ENCODE data around the gene NKAIN2. TPM values are rescaled to one million over a fixed set of nuclear protein-coding genes. Genes with fewer than 3 reads are reported as not detected.
"Not testable (repeated sequence)": the region's sequence is repeated elsewhere in the genome, so short reads cannot be mapped to it uniquely, and the experiment has no call there.

NKAIN2 gene
- total RNA-seq, 8 experiments from 2014 or later, result 0.51 to 31.8 (median 10.1) TPM

- in situ Hi-C loops (cut with MboI; ENCODE audit: low pct_unique_long_range_greater_than_20kb in 2 of 9, low sequenced_read_pairs in 9 of 9, unreplicated experiment in 9 of 9), result no loop called here
- H3K4me3 ChIP-seq, result no peak overlapping the region
- WGBS, 10 experiments, result 0 to 100% (median 71%) methylated on average over 2 to 3 of the region's 3 CpGs; no CpG with 5 or more reads in 4 of the 10 experiments
- H3K4me1 ChIP-seq (replicated peaks in 1 of 2), result no peaks in the 10 kb centered on the region
- H3K27ac ChIP-seq, result no peak overlapping the region
- ATAC-seq (replicated peaks in 6 of 8), result no peak
Observed at GRCh38 chr6:123997223-123997622, 193.6 kb downstream of the NKAIN2 start.

DNA sequence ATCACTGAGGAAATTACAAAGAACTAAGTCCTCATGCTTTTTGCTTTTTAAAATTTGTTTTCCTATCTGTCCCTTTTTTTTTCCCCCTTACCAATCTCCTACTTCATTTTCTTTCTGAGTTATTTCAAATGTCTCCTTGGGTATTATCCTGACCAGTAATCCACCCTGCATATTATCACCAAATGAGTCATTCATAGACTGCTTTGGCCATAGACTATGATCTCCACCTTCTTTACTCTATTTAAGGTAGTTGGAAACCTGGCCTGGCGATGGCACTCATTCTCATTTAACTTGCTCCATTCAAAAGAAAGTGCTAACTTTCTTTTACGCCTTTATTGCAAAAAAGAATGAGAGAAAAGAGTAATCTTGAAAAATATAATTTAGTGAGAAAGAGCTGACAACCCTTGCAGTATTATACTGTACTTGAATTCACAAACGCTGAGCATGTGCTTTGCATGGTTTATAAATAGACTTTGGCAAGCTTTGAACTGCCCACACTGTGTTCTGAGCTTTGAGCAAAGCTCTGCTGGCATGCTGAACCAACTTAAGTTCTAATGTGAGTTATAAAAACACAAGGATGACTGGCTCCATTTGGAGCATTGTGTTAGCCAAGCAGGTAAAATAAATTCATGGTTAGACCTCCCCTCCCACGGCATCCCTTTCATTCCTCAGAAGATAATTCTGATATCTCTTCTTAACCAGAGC is 198.9 kb downstream of the NKAIN2 start:
- peak in 2 of 8 experiments; percentile 37 to 42 for ATAC-seq (replicated peaks in 6 of 8)
- no peak overlapping the region for H3K27ac ChIP-seq
- no peak overlapping the region for H3K4me3 ChIP-seq
- in situ Hi-C loops (cut with MboI; ENCODE audit: low pct_unique_long_range_greater_than_20kb in 2 of 9, low sequenced_read_pairs in 9 of 9, unreplicated experiment in 9 of 9), result loop anchor here in 1 of 9 experiments (25.0 kb wide), 1 partner anchor 190 kb away; the partner anchor contains the start of gene NKAIN2
- 5 to 98% (median 65%) methylated on average over 1 to 4 of the region's 4 CpGs for WGBS, 10 experiments
- no peaks in the 10 kb centered on the region for H3K4me1 ChIP-seq (replicated peaks in 1 of 2)

DNA sequence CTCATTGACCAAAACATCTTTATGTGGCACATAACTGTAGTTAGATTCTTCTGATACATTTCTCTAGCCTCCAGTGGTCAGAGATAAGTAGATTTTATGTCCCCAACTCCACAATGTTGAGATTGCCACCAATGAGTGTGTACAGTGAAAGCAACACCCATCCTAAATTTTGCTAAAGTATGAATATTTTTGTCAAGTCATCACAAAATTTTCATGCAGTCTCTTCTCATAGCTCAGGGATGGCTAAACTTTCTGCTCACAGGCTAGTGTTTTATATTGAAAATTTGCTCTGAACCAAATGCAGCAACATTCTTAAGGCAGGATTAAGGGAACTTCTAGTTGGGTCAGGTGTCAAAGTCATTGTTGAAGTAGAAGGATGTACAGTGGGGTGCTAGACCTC is 203.6 kb downstream of the NKAIN2 start:
- in situ Hi-C loops (cut with MboI; ENCODE audit: low pct_unique_long_range_greater_than_20kb in 2 of 9, low sequenced_read_pairs in 9 of 9, unreplicated experiment in 9 of 9), result loop anchor here in 1 of 9 experiments (25.0 kb wide), 1 partner anchor 195 kb away; the partner anchor contains the start of gene NKAIN2
- no peak overlapping the region for H3K4me3 ChIP-seq
- peaks cover 4 to 6% of the 10 kb centered on the region in 2 donors for H3K4me1 ChIP-seq (replicated peaks in 1 of 2)
- no peak for ATAC-seq (replicated peaks in 6 of 8)
- H3K27ac ChIP-seq, result no peak overlapping the region

- 0 to 51% (median 13%) methylated on average over 1 to 10 of the region's 10 CpGs for WGBS, 10 experiments
- ATAC-seq (replicated peaks in 6 of 8), result peak; percentile 30 to 88 (median 66)
- in situ Hi-C loops (cut with MboI; ENCODE audit: low pct_unique_long_range_greater_than_20kb in 2 of 9, low sequenced_read_pairs in 9 of 9, unreplicated experiment in 9 of 9), result loop anchor here in 1 of 9 experiments (25.0 kb wide), 1 partner anchor 196 kb away; the partner anchor contains the start of gene NKAIN2
Observed at GRCh38 chr6:124008000-124008987, 204.6 kb downstream of the NKAIN2 start.

GRCh38 chr6:124008988-124009765 is 205.5 kb downstream of the NKAIN2 start:
- 0 to 95% (median 46%) methylated on average over 2 to 6 of the region's 6 CpGs; no CpG with 5 or more reads in 2 of the 10 experiments for WGBS, 10 experiments
- no peak overlapping the region for H3K27ac ChIP-seq
- peaks cover 4 to 6% of the 10 kb centered on the region in 2 donors for H3K4me1 ChIP-seq (replicated peaks in 1 of 2)
- in situ Hi-C loops (cut with MboI; ENCODE audit: low pct_unique_long_range_greater_than_20kb in 2 of 9, low sequenced_read_pairs in 9 of 9, unreplicated experiment in 9 of 9), result loop anchor here in 1 of 9 experiments (25.0 kb wide), 1 partner anchor 197 kb away; the partner anchor contains the start of gene NKAIN2
- no peak overlapping the region for H3K4me3 ChIP-seq
- peak in 1 of 8 experiments; percentile 12 for ATAC-seq (replicated peaks in 6 of 8)

More at GRCh38 chr6:124008000-124008987, 204.6 kb downstream of the NKAIN2 start:
- Histone ChIP-seq H3K27ac (no peak overlapping the region), H3K4me3 (no peak overlapping the region), H3K4me1 (replicated peaks in 1 of 2) (peaks cover 4 to 6% of the 10 kb centered on the region in 2 donors)

DNA sequence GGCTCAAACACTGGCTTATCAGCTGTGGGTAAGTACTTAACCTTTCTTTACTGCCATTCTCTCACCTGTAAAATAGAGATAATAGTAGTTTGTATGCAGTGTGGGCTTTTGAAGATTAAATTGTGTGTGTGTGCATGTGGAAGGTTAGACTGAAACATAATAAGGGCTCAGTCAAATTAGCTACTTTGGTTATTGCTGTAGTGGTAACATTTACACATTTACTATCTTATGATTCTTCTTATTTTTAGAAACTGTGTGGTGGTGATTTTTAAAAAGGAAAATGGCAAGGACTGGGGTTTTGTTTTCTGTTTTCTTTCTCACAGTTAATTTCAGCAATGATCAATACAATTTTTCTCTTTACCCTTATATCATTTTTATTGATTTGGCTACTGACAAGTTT is 206.9 kb downstream of the NKAIN2 start:
- no peak for ATAC-seq (replicated peaks in 6 of 8)
- H3K4me3 ChIP-seq, result no peak overlapping the region
- H3K4me1 ChIP-seq (replicated peaks in 1 of 2), result peaks cover 4 to 6% of the 10 kb centered on the region in 2 donors
- H3K27ac ChIP-seq, result no peak overlapping the region
- in situ Hi-C loops (cut with MboI; ENCODE audit: low pct_unique_long_range_greater_than_20kb in 2 of 9, low sequenced_read_pairs in 9 of 9, unreplicated experiment in 9 of 9), result loop anchor here in 1 of 9 experiments (25.0 kb wide), 1 partner anchor 198 kb away; the partner anchor contains the start of gene NKAIN2

DNA sequence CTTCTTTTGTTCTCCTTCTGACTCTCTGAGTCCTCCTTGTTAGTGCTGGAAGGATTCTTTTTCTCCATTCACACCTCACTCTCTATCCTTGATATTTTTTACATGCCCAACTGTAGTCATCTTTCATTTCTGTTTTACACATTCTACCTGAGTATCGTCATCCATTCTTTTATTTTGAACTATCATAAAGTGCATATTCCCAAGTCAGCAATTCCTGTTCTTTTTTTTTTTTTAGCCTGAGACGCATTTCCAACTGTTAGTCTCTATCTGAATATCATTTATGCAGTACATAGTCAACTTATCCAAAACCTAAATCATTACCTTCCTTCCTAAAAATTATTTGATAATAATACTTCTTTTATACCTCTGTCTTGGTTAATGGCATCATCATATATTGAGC is 207.5 kb downstream of the NKAIN2 start:
- 20 to 100% (median 74%) methylated on average over 1 to 2 of the region's 2 CpGs for whole genome bisulfite sequencing, 10 experiments
- no peak for ATAC-seq (replicated peaks in 6 of 8)
- in situ Hi-C loops (cut with MboI; ENCODE audit: low pct_unique_long_range_greater_than_20kb in 2 of 9, low sequenced_read_pairs in 9 of 9, unreplicated experiment in 9 of 9), result loop anchor here in 1 of 9 experiments (25.0 kb wide), 1 partner anchor 199 kb away; the partner anchor contains the start of gene NKAIN2
- H3K27ac ChIP-seq, result no peak overlapping the region
- peaks cover 4 to 6% of the 10 kb centered on the region in 2 donors for H3K4me1 ChIP-seq (replicated peaks in 1 of 2)
- H3K4me3 ChIP-seq, result no peak overlapping the region

GRCh38 chr6:124022051-124022450 is 218.4 kb downstream of the NKAIN2 start:
- in situ Hi-C loops (cut with MboI; ENCODE audit: low pct_unique_long_range_greater_than_20kb in 2 of 9, low sequenced_read_pairs in 9 of 9, unreplicated experiment in 9 of 9), result loop anchor here in 1 of 9 experiments (25.0 kb wide), 1 partner anchor 210 kb away; the partner anchor contains the start of gene NKAIN2
- ATAC-seq (replicated peaks in 6 of 8); H3K27ac ChIP-seq; H3K4me3 ChIP-seq; H3K4me1 ChIP-seq (replicated peaks in 1 of 2): not testable (repeated sequence)
- WGBS, 10 experiments, result 80% methylated on average over 1 of the region's 1 CpG; no CpG with 5 or more reads in 9 of the 10 experiments

GRCh38 chr6:124022641-124023040 is 219.0 kb downstream of the NKAIN2 start:
- peak in 1 of 8 experiments; percentile 18 for ATAC-seq (replicated peaks in 6 of 8)
- Histone ChIP-seq H3K4me1 (replicated peaks in 1 of 2) (no peaks in the 10 kb centered on the region), H3K27ac (no peak overlapping the region), H3K4me3 (no peak overlapping the region)
- 17 to 80% (median 57%) methylated on average over 1 to 2 of the region's 2 CpGs; no CpG with 5 or more reads in 2 of the 10 experiments for WGBS, 10 experiments
- in situ Hi-C loops (cut with MboI; ENCODE audit: low pct_unique_long_range_greater_than_20kb in 2 of 9, low sequenced_read_pairs in 9 of 9, unreplicated experiment in 9 of 9), result loop anchor here in 1 of 9 experiments (25.0 kb wide), 1 partner anchor 210 kb away; the partner anchor contains the start of gene NKAIN2

- no peak overlapping the region for H3K4me3 ChIP-seq
- peak in 1 of 8 experiments; percentile 40 for ATAC-seq (replicated peaks in 6 of 8)
- in situ Hi-C loops (cut with MboI; ENCODE audit: low pct_unique_long_range_greater_than_20kb in 2 of 9, low sequenced_read_pairs in 9 of 9, unreplicated experiment in 9 of 9), result no loop called here
- H3K4me1 ChIP-seq (replicated peaks in 1 of 2), result no peaks in the 10 kb centered on the region
- 19 to 100% (median 81%) methylated on average over 1 to 2 of the region's 2 CpGs for WGBS, 10 experiments
- no peak overlapping the region for H3K27ac ChIP-seq
Observed at GRCh38 chr6:124026694-124027093, 223.0 kb downstream of the NKAIN2 start.

DNA sequence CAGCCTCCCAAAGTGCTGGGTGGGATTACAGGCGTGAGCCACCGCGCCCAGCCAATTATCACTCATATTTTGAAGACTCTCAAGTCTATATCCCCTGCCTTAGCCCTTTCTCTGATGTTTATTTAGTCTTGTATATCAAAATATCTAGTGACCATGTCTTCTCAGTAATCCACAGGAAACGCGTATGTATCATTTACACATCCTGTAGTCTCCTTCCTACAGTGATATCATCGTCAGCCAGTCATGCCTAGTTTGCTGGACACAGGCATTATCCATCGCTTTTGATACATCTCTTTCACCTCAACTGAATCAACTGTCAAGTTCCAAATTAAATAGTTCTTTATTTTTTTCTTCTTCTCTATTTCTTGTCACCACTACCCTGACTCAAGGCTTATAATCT is 223.7 kb downstream of the NKAIN2 start:
- WGBS, 10 experiments, result 0 to 97% (median 84%) methylated on average over 1 to 7 of the region's 7 CpGs
- in situ Hi-C loops (cut with MboI; ENCODE audit: low pct_unique_long_range_greater_than_20kb in 2 of 9, low sequenced_read_pairs in 9 of 9, unreplicated experiment in 9 of 9), result no loop called here
- H3K4me3 ChIP-seq, result no peak overlapping the region
- no peak for ATAC-seq (replicated peaks in 6 of 8)
- no peaks in the 10 kb centered on the region for H3K4me1 ChIP-seq (replicated peaks in 1 of 2)
- H3K27ac ChIP-seq, result no peak overlapping the region

DNA sequence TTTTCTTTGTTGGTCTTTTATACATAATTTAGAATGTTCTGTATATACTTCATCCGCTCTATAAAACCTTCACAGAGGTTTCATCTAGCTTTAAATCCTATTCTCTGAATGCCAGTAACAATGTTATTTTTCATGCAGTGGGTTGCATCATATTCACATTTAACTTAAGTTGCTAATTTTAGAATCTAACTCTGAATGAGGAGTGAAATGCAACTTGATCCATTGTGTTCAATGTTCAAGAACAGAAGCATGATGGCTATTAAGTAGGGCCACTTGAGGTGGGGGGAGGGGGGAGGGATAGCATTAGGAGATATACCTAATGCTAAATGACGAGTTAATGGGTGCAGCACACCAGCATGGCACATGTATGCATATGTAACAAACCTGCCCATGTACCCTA is 224.5 kb downstream of the NKAIN2 start:
- Histone ChIP-seq H3K4me1 (replicated peaks in 1 of 2) (peaks cover 4 to 5% of the 10 kb centered on the region in 2 donors), H3K4me3 (no peak overlapping the region), H3K27ac (no peak overlapping the region)
- no peak for ATAC-seq (replicated peaks in 6 of 8)
- in situ Hi-C loops (cut with MboI; ENCODE audit: low pct_unique_long_range_greater_than_20kb in 2 of 9, low sequenced_read_pairs in 9 of 9, unreplicated experiment in 9 of 9), result no loop called here
- 53 to 100% (median 100%) methylated on average over 1 to 2 of the region's 2 CpGs; no CpG with 5 or more reads in 2 of the 10 experiments for WGBS, 10 experiments

All from motor neuron (in vitro differentiated cells).